HFF-Myc (cell line): ENCODE data around the gene MRPL58.
A peak's percentile ranks its signal among the peaks of the same experiment; 100 is the strongest.

Experiments
- DNase-seq: peaks from one replicate; pipeline ENCODE4 v3.0.0-alpha.2; 2011; ENCODE audit warnings: low read depth; ENCODE audit errors: extremely low read depth
- H3K4me3 ChIP-seq: replicated peaks from 2 replicates; pipeline ENCODE4 v1.5.1; 2011; ENCODE audit warnings: low read depth, mild to moderate bottlenecking, control low read depth, low read length
- TF ChIP-seq, protein P1 (sequence below): IDR thresholded peaks from 2 replicates; pipeline ENCODE4 v1.5.1; 2012; ENCODE audit warnings: mild to moderate bottlenecking, low read depth, low read length, control low read depth; ENCODE audit errors: missing control alignments

MRPL58 gene

DNA sequence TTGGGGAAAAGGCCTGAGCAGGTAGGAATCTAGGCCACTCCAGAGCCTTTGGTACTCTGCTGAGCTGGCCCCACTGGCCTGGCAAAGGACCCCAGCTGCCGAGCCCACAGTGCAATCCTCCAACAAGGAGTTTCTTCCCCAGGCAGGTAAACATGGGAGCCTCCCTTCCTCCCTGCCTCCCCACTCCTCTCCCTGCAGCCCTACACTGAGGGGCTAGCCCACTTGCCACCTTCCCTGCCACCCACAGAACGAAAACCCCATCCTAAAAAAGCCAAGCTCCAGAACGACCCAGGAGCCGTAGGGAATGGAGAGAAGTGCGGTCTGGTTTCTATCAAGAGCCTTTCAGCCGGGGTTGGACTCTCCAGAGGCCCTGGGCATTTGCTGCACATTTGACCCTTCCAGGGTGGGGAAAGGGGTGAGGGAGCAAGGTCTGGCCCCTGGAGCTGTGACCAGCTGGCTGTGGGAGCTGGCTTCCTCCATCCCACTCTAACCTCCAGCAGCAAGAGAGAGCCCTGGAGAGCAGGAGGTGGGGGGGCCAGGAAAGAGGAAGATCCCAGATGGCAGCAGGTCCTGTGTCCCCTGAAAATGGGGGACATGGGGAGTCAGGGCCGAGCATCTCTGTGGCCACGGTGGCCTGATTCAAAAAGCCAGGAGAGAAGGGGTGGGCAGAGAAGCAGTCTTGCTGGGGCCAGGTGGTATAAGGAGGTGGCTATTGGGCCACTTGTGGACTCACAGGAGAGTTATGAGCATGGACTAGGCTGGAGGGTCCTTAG is 41.2 kb upstream of the MRPL58 start:
- no peak for DNase-seq
- TF ChIP-seq, protein P1, sequence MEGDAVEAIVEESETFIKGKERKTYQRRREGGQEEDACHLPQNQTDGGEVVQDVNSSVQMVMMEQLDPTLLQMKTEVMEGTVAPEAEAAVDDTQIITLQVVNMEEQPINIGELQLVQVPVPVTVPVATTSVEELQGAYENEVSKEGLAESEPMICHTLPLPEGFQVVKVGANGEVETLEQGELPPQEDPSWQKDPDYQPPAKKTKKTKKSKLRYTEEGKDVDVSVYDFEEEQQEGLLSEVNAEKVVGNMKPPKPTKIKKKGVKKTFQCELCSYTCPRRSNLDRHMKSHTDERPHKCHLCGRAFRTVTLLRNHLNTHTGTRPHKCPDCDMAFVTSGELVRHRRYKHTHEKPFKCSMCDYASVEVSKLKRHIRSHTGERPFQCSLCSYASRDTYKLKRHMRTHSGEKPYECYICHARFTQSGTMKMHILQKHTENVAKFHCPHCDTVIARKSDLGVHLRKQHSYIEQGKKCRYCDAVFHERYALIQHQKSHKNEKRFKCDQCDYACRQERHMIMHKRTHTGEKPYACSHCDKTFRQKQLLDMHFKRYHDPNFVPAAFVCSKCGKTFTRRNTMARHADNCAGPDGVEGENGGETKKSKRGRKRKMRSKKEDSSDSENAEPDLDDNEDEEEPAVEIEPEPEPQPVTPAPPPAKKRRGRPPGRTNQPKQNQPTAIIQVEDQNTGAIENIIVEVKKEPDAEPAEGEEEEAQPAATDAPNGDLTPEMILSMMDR, result no peak
- H3K4me3 ChIP-seq, result no peak overlapping the region

DNA sequence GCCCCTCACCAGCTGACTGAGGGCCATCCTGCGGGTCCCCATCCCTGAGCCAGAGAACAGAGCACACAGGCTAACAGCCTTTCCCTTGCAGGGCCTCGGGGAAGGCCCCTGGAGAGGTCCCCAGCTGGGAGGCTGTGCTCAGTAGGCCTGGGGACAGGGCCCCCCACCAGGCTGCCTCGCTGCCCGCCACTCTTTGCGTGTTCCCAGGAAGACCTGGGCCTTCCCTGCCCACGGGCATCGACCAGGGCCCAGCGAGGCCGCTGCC is 40.7 kb upstream of the MRPL58 start:
- TF ChIP-seq, protein P1, result no peak
- no peak overlapping the region; the same call in 1 of the 2 replicates for H3K4me3 ChIP-seq
- DNase-seq, result no peak

DNA sequence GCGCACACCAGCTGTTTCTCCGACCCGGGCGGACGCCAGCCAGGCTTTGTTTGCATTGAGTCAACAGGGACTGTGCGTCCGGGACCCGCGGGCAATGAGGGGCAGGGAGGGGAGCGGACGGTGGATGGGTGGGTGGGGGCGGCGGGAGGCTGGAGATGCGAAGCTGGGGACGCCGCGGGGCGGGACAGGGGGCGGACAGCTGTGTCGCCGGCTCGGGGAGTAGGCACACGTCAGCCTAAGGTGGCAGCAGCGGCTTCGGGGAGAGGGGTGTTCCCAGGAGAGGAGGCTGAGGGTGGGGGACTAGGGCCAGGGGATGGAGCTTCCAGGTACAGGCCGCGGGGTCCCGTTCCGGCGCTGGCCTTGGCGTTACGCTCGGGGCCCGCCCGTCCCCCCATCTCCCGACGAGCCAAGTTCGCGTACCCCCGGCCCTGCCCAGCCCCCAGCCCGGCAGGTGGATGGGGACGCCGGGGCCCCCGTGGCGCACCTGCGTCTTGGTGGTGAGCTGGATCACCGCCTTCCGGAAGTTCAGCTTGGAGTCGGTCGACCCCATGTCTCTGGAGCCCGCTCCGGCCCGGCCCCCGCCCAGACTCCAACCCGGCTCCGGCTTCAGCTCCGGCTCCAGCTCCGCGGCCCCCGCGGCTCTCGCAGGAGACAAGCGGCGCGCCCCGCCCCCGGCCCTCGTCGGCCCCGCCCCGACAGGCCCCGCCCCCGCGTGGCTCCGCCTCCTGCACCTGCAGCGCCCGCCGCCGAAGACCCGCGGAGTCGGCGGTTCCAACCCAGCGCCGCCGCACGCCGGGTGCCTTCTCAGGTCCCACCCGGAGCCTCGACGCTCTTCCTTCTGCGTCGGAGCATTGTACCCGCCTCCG is 40.1 kb upstream of the MRPL58 start, which contains the start of gene HID1:
TSS of gene HID1 (minus strand) at position 653 of the 866 bp plus-strand sequence. CDS start at position 550, 103 bp downstream.
- TF ChIP-seq, protein P1, result no peak
- H3K4me3 ChIP-seq, result peak within 1 kb of the TSS; percentile 37
- DNase-seq, result no peak

DNA sequence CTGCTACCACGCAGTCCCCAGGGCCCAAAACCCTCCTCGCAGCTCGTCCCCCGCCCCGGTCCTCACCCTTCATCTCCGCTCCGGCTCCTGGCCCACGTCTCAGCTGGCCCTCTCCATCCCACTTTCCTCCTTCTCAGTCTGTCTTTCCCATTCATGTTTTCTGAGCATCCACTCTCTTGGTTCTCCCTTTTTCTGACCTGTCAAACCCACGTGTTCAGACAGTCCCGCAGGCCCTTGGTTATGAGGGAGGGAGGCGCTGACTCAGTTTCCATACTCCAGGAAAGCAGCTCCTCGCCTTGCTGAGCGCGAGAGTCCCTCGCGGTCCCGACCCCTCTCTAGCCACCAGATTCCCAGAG is 39.5 kb upstream of the MRPL58 start:
- no peak overlapping the region for H3K4me3 ChIP-seq
- TF ChIP-seq, protein P1, result no peak
- DNase-seq, result no peak

DNA sequence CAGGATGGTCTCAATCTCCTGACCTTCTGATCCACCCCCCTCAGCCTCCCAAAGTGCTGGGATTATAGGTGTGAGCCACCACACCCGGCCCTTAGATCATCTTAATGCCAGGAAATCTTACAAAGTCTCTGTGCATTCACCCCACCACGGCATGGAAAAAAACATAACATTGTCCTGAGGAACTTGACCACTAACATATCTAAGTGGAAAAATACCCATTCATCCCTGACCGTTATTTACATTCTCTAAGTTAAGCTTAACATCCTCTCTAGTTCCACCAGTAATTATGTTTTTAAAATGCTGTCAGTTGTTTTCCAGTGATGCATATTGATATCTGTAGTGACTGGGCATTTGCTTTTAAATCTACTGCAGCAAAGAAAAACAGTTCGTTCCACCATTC is 36.5 kb upstream of the MRPL58 start:
- DNase-seq, result no peak
- no peak overlapping the region for H3K4me3 ChIP-seq
- TF ChIP-seq, protein P1, result no peak

DNA sequence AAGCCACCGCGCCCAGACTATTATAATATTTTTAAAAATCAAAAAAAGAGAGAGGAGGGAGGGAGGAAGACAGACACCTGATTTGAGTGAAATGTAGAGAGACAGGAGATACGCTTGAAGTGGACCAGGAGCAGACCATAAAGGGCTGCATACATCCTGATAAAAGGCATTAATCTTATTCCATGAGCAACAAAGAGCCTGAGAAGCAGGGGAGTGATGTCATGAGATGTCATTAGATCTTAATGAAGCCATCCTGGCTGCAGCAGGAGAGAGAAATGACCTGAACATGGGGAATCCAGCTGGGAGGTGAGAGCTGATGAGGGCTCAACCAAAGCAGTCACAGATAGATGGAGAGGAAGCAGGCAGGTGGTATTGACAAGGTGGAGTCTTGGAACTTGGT is 34.7 kb upstream of the MRPL58 start:
- DNase-seq, result no peak
- TF ChIP-seq, protein P1, result no peak
- H3K4me3 ChIP-seq, result no peak overlapping the region
